ENCODE results near the gene ZIC1. TPM values are rescaled to one million over a fixed set of nuclear protein-coding genes. Genes with fewer than 3 reads are reported as not detected.

Gene ZIC1
- polyA plus RNA-seq, 10 donors, result 7.6 to 55.9 (median 40.3) TPM

DNA sequence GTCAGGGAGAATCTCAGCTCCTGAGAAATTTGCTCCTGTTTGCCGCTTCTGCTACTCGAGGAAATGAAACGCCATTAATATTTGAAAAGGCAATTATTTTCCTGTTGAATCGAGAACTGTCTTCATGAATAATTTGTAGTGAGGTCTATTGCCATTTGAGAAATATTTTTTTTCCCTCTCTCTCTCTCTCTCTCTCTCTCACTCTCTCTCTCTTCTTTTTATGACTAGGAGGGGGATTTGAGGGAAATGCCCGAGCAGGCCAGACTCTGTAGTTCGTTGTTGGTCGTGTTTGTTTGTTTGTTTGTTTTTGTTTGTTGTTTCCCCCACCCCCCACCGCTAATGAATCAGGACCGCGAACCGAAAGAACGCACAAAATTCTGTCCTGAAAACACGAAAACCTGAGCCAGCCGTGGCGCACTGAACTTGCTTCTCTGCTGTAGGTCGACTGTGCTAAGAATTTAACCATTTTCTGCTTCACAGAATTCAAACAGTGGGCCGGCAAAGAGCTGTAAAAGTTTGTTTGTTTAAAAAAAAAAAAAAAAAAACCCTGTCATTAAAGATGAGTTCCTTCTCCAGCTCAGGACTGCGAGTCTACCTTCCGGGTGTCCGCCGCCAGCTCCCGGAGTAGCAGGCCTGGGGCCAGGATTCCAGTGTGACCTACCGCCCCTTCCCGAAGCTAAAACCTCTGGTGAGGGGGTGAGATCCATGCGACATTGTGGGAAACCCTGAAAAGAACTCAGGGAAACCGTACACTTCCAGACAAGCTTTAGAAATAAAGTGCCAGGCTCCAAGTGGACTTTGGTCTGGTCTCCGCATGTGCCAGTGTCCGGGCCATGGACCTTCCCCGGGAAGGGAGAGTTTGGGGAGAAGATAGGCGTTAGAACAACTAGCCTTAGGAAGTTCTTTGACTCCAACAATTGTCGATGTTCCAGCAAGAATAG, 15.0 kb upstream of the ZIC1 start:
- DNase-seq, result peak in 2 of 3 donors; percentile 61 to 63

DNA sequence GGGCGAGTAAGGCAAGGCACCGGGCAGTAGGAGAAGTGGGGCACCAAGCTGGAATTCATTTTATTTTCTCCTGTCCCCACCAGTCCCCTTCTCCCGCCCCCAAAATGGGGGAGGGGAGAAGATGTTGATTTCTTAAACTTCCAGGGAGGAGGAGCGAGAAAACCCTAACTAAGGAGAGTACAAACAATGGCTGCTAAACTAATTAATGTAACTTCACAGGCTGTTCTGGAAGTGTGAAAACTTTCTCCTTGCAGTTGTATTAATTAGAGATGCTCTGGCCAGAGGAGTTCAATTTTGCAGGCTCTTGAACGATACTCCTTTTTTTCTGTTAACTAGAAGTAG, 14.3 kb upstream of the ZIC1 start:
- DNase-seq, result no peak

DNA sequence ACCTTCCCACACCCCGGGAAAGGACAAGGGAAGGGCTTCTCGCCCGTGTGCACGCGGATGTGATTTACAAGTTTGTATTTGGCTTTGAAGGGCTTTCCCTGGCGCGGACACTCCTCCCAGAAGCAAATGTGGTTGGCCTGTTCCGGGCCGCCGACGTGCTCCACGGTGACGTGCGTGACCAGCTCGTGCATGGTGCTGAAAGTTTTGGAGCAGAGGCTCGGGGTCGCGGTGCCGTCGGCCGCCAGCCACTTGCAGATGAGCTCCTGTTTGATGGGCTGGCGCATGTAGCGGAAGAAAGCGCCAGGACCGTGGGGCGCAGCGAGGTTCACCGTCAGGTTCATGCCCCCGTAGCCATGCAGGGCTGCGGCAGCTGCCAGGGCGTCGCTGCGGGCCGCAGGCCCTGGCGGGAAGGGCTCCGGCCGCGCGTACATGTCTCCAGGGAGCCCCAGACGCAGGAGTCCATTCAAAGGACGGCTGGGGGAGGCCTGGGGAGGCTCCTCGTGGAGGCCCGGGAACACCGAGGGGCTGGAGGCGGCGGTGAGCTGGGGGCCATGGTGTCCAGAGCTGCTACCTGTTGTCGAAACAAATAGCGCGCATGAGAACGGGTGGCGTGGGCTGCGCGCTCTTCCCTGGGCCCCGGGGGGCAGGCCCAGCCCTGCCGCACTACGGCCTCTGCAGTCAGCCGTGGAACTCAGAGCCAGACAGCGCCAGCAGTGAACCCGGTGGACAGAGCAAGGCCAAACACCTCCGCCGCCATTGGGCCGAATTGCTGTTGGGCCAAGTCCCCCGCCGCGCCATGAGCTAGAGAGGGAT, 13.1 kb upstream of the ZIC1 start:
- peak in 2 of 3 donors; percentile 73 to 76 for DNase-seq

DNA sequence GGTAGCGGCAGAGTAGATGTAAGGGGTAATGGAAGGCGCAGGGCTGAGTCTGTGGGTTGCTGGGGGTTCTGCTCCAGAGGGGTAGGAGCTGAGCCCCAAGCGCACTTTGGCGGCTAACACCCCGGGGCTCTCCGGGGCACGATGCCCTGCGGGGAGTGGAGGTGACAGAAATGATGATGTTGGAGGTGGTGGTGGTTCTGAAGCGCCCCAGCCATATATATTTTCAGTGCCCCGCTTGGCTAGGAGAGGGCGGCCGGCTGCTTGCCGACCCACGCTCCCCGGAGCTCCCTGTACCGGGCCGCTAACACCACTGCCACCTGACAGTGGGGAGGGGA, 12.5 kb upstream of the ZIC1 start:
- no peak for DNase-seq

DNA sequence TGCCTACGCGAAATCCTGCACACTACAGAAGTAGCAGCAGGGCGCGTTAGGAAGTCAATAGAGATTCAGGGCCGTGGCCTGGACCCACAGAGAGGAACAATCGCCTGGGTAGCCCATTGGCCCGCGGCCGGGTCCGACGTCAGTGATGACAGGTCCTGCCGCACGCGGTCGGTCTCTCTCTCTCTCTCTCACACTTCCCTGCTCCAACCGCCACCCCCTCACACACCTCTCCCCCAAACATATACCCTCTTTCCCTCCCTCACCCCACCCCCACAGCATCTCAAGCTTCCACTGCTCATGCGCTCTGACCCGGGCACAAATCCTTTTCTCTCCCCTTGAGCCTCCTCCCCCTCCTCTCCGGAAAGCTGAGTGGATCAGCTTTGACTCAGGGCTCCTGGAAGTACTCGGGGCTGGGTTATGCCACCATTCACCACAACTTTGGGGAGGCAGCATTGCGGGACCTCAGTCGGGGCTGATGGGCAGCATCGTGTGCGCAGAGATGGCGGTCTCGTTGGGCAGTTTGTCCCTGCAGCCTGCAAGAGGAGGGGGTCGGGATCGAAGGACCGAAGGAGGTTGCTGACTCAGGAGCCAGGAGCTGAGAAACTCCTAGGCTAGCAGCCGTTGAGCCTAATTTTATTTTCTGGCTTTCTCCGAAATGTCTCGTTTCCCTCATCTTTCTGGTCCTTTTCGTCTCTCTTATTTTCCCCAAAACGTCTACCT, 11.8 kb upstream of the ZIC1 start:
- peak in 2 of 3 donors; percentile 71 for DNase-seq

DNA sequence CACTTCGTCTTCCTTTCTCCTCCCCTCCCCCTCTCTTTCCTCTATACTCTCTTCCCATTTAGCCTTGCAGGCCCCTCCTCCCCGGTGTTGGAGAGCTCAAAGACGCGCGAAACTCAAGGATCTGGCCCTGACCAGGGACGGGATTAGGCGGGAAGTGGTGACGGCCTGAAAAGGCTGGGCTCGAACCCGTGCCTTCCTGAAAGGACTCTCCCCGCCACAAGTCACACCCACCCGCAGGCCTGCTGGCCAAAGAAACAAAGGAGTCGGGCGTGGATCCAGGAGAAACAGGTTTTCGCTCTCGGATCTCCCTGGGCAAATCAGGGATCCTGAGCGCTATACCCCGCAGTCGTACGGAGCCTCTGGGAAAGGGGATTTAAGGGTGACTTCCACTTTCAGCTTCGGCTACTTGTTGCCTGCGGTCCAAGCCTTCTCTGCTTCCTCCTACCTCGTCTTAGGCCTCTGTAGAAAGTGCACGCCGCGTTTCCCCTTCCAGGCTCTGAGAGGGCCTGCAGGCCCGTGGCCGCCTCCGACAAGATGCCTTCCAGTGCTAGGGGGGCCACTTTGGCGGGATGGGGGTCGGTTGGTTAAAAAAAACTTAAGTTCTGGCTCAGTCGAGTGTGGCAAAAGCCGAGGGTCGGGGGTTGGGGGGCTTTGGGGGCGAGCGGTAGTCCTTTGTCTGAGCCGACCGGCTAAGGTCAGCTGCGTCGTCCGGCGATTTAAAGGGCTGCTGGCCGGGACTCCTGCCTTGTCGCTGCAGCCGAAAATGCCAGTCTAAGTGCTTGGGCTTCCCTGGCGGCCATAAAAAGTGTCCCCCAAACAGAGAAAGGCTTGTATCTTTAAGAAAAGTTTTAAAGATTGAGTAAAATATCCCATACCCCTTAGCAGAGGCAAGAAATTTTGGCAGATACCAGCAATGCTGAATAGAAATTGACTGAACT, 11.0 kb upstream of the ZIC1 start:
- peak in 1 of 3 donors; percentile 46 for DNase-seq

DNA sequence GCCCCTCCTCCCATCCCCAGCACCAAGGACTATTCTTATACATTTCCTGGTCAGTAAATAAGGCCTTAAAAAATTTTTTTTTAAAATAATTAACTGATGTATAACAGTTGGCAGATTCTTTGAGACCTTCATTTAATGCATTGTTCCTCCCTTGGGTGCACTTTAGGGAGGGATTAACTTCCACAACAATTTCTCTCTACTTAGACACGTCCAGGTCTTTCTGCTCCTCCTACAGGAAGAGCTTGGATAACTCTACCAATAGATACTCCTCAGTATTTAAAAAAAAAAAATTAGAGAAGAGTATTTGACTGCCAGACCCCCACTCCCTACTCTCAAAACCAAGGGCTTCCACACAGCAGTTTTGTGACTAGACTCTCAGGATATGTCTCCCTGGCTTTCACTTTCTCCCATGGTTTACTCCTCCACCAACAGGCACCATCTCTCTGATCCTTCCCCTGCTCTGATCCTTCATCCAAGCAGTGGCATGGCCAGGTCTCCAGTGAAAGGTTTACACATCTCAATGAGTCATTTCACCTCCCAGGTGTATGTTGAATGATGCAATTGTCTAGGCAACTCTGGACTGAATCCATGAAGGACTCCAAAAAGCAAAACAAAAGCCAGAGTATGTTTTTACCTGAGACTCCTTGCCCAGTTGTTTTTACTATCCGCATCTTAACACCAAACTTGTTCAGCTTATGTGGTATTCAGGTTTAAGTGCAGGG, 10.2 kb upstream of the ZIC1 start:
- no peak for DNase-seq

DNA sequence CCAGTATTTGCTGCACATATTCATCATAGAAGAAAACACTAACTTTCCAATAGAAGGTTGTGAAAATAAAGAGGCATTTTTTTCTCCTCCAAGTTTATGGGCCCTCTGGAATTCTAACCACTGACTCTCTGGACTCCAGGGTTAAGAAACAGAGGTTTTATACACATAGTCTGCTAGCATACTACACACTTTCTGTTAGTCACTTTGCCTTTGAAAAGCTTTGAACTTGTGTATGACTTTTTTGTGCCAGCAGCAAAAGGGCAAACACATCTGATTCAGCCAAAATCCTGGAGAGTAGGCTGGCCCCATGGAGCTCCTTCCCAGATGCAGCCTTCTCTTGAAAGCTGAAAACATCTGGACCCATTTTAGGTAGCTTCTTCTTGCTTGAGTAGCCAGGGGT, 9.1 kb upstream of the ZIC1 start:
- no peak for DNase-seq

DNA sequence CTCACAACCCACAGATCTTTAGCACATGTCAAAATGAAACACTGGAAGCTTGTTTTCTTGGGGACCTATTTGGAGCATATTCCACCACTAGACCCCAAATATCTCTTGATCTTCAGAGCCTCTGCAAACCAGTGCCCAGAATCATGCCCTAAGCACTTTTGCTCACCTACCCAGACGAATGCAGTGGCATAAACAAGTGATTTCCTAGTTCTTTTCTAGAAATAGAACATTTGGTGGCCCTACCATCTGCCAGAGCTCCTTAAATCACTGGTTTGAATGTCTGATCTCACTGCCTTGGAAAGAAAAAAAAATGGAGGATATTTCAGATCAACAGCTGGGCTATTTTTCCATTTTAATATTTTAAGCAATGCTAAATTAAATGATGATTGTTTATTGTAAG, 8.2 kb upstream of the ZIC1 start:
- no peak for DNase-seq

DNA sequence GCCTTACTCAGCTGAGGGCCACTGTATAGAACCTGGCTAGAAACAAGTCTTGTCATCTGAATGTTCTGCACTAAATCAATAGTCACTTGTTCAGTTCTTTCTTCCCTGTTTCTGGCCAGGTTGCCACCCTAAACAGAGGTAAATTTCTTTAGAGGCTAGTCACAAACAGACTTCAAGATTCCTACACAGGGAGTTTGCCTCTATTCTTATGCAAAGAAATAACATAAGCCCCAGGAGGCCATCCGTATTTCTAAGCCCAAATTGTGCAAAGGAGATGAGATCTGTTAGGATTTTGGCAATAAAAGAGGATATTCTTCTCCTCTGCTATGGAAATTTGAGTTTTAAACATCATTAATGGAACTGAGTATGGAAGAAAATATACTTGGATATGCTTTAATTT, 7.7 kb upstream of the ZIC1 start:
- no peak for DNase-seq

DNA sequence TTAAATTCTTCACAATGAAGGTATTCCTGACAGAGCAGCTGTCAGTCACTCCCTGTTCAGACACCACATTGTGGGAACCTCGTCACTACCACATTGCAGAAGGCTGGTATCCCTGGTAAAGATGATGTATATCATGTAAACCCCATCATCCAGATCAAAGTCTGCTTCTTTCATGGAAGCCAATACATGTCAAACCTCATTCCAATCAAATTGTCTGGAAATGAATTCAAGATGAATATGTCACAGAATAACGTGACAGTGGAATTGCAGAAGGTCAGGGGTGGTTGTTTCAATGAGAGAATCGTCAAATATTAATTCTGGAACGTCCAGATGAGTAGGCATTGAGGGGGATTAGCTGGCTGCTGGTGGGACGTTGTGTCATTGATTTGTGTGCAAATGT, 7.0 kb upstream of the ZIC1 start:
- DNase-seq, result no peak

DNA sequence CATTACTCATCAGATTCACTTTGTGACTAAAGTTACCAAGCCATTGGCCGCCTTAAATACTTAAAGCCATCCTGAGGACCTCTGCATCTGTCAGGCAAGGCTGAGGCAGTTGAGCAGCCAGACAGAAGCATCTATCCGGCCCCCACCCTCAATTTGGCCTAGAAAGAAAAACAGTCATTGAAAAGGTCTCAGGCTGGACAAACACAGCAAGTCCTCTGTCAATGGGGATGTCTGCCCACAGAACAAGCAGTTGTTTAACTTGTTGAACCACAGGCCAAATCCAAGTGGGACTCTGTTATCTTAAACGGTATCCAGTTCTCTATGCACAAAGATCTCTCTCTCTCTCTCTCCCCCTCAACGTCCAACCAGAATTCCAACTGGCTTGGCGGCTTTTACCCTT, 5.7 kb upstream of the ZIC1 start:
- DNase-seq, result no peak

DNA sequence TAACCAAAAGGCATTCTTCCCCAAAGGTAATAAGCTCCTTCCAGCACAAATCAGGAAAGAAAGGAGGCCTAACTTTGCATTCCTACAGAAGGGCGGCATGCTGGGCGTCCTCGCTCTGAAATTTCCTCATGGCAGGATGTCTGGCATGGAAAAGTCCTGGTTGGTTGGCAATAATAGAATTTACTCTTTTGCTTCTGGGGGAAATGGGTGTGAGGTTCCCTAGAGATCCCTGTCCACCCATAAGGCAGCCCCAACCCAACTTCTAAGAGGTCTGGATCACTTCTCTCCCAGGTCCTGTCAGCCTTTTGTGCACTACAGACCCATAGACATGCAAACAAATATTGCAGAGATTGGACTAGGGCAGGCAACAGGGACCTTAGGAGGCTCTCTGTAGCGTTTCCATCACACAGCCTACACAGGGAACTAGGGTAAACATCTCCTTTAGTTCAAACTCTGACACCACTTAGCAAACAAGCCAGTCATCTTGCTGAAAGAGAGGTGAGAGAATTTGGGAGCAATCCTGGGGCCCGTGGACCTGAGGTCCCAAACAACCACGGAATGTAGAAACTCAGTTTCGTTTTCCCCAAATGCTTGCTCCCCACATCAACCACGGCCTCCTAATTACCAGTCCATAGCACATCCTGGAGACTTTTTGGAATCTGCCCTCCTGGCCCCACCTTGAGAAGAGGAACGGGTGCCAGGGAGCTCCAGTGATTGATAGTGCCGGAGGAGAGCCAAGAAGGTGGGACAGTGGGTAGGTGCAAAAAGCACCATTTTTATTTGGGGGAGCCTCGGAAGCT, 5.0 kb upstream of the ZIC1 start:
- DNase-seq, result no peak

DNA sequence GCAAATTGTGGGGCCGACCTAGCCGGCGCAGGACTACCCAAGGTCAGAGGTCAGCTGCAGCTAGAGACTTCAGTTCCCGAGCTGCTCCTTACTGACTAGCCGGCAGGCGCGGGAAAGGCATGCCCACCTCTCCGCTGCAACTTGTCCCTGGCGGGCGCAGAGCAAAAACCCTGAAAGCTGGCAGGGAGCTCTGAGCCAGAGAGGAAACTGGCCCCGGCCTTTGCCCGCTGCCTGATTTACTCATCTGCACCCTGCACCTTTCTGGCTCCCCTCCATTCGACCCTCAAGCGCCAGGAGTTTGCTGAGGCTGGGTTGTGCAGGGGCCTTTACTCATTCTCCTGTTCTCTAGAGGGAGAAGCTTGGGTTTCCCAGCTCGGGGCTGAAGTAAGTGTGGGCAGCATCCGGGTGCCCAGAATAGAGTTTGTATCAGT, 4.3 kb upstream of the ZIC1 start:
- peak in 1 of 3 donors; percentile 11 for DNase-seq

DNA sequence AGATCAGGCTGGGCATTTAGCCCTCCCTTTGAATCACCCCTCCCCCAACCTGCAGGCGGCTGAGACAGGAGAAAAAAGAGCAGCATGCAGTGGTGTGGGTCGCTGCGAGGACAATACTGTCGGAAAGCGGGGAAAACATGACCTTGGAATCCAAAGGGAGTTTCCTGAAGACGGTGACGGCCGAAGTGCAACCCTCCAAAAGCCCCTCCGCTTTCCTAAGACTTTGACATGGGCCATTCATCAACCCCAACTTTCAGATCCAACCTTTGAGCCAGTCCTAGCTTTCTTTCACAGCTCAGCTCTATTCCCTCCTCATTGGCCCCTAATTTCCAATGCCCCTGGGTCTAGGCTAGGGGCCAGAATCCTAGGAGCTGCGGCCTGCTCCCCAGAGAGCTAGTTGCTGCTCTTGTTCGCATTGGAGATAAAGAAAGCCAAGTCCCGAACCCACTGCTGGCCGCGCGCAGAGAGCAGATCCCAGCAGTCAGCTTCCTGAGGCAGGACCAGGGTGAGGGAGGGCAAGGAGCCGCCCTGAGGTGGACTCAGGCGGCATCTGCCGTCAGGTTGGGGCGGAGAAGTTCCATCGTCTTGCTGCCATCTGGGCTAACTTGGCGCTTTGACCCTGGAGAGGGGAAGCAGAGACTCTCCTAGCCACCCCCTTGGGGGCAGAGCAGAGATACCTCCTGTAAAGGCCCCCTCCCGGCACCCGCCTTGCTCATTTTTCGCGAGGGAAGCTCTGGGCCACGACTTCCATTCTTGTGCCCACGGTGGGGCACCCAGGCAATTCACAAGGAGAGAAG, 3.7 kb upstream of the ZIC1 start:
- peak in 1 of 3 donors; percentile 22 for DNase-seq

DNA sequence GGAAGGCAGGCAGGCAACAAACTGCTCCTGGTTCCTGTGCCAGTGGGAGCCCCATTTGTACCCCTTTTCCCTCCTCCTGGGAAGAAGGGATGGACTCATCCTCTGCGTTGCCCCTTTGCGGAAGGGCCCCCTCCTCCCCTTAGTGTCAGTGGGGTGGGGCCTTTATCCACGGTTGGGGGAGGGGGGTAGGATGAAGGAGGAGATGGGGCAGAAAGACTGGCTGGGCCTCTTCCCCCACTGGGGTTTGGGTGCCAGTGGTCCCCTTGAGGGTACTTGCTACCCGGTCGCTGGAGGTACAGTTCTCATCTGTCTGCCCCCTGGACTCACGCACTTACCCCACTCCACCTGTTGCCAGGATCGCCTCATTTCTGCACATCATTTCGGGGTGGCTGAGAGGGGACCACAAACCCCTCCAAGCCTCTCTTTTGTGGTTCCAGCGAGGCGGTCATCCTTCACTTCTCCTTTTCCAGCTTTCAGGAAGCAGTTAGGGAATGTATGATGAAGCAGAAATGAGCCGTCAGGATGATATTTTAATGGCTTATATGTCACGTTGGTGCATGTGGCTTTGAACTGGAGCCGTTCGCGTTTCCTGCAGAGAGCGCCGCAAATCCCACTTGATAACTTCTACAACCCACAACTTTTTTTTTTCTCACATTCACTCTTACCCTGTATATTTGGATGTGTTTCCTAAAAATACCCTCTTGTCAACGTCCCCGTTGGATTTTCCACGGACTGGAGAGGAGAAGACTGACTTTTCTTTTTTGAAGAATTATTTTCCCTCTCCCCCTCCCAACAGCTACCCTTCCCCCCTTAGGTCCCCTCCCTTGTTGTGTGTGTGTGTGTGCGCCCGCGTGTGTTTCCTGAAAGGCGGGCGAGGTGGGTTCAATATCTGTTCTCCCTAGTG, 2.9 kb upstream of the ZIC1 start, which contains the start of gene ZIC4:
Gene ZIC4, minus strand, starts transcription at position 516 of the 904 bp plus-strand sequence. CDS start 3,746 bp downstream, outside the sequence.
- peak in 1 of 3 donors; percentile 53 for DNase-seq

DNA sequence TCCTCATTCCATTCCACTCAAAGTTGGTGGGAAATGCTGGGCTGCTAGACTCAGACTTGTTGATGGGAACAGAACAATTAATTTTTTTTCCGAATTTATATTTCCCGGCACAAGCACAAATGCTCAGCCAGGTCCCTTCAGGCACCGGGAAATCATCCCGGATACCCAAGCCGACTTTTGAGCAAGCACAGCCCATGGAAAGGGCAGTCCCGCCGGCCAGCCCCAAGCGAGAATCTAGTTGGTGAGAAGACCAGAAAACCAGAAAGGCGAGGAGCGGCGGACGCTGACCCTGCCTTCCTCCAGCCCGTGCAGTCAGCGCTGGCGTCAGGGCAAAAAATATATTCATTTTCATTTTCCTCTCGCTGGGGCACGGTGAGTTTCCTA, 2.1 kb upstream of the ZIC1 start:
- DNase-seq, result no peak
